OCI-LY1 (cell line): ENCODE results near the gene AK5.

Experiments used
- H2AFZ ChIP-seq: fragments of 200-600 bp; sonication (generic), shearing (Covaris generic); 2 replicates; pipeline ENCODE4 v1.6.0; 2014; ENCODE audit warnings: antibody characterized with exemption, mild to moderate bottlenecking, low read length
- H3F3A ChIP-seq: fragments of 200-600 bp; sonication (generic), shearing (Covaris generic); 2 replicates; pipeline ENCODE4 v1.6.0; 2014; ENCODE audit warnings: mild to moderate bottlenecking, antibody characterized with exemption, low read length, moderate library complexity; ENCODE audit not compliant: insufficient read depth
- H3K27ac ChIP-seq: fragments of 200-600 bp; sonication (generic); 2 replicates; pipeline ENCODE4 v1.5.1; 2014; ENCODE audit warnings: low read length, mixed run types, mild to moderate bottlenecking, low read depth; ENCODE audit not compliant: poor library complexity, severe bottlenecking
- H3K27me3 ChIP-seq: fragments of 200-600 bp; sonication (generic); 2 replicates; pipeline ENCODE4 v1.6.0; 2014; ENCODE audit warnings: antibody characterized with exemption, mild to moderate bottlenecking, low read length, moderate library complexity; ENCODE audit not compliant: insufficient read depth
- H3K36me3 ChIP-seq: fragments of 200-600 bp; sonication (generic); 2 replicates; pipeline ENCODE4 v1.6.1; 2014; ENCODE audit warnings: mild to moderate bottlenecking, antibody characterized with exemption, low read length, moderate library complexity, mixed read lengths; ENCODE audit not compliant: insufficient read depth
- H3K4me1 ChIP-seq: fragments of 200-600 bp; sonication (generic); 2 replicates; pipeline ENCODE4 v1.5.1; 2014; ENCODE audit warnings: mild to moderate bottlenecking, low read length, moderate library complexity; ENCODE audit not compliant: insufficient read depth, severe bottlenecking
- H3K4me2 ChIP-seq: fragments of 200-600 bp; sonication (generic), shearing (Covaris generic); 2 replicates; pipeline ENCODE4 v1.6.1; 2014; ENCODE audit warnings: low read length
- H3K4me3 ChIP-seq: fragments of 200-600 bp; sonication (generic); 2 replicates; pipeline ENCODE4 v1.5.1; 2014; ENCODE audit warnings: low read length, low read depth, mild to moderate bottlenecking, mixed read lengths; ENCODE audit not compliant: poor library complexity, severe bottlenecking
- H3K79me2 ChIP-seq: fragments of 200-600 bp; shearing (Covaris generic); 2 replicates; pipeline ENCODE4 v1.6.1; 2016; ENCODE audit warnings: mixed run types, low read length, mixed read lengths; ENCODE audit not compliant: insufficient read depth
- H3K9ac ChIP-seq: fragments of 200-600 bp; sonication (generic), shearing (Covaris generic); 2 replicates; pipeline ENCODE4 v1.6.1; 2014; ENCODE audit warnings: mild to moderate bottlenecking, low read length, mixed read lengths
- H3K9me2 ChIP-seq: fragments of 200-600 bp; sonication (generic), shearing (Covaris generic); 2 replicates; pipeline ENCODE4 v1.6.1; 2014; ENCODE audit warnings: low read depth, mild to moderate bottlenecking, low read length, mixed read lengths
- H3K9me3 ChIP-seq: fragments of 200-600 bp; shearing (Covaris generic); 2 replicates; pipeline ENCODE4 v1.6.1; 2014; ENCODE audit warnings: low read length, mixed read lengths
- H4K20me1 ChIP-seq: fragments of 200-600 bp; sonication (generic), shearing (Covaris generic); 2 replicates; pipeline ENCODE4 v1.6.0; 2016; ENCODE audit warnings: mild to moderate bottlenecking, low read length; ENCODE audit not compliant: insufficient read depth
- EZH2 ChIP-seq: fragments of 200-600 bp; sonication (generic), shearing (Covaris generic); IDR thresholded peaks from 2 replicates; pipeline ENCODE4 v1.8.0; 2017; ENCODE audit warnings: borderline replicate concordance, mixed run types, mild to moderate bottlenecking, antibody characterized with exemption, low read length, moderate library complexity, mixed read lengths
- TF ChIP-seq, protein P1 (sequence below): fragments of 200-600 bp; sonication (generic), shearing (Covaris generic); IDR thresholded peaks from 2 replicates; pipeline ENCODE4 v1.5.1; 2017; ENCODE audit warnings: mild to moderate bottlenecking, antibody characterized with exemption, low read length, moderate library complexity, mixed read lengths

The AK5 gene

DNA sequence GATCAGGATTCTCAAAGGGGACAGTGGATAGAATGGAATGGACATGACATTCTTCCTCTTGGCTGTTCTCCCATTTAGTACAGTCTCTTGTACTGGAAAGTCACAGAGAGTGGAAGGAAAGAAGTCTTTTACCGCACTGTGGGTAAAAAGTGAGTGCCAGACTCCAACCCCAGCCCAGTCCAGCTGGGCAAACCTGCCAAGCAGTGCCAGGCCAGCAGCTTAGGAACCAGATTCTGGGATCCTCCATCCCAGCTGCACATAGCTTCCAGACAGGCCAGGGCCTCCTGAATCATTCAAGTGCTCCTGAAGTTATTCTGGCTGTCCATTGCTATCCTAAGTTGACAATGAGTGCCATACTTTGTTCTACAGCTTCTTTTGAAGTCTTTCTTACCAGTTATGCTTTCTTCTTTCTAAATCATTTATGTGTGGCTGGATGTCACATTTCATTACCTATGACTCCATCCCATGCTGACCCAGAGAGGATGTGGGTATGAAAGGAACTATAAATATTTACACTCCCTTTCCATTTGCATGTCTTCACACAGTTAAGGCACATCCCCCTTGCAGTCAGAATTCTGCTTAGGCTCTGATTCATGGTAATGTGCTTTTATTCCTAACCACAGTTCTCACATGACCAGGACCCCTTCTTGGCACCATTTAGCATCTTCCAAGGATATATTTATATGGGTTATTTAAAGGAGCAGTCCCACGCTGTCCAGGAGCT, 88.9 kb downstream of the AK5 start:
- H3K79me2 ChIP-seq = no peaks in the 10 kb centered on the region
- no peaks in the 10 kb centered on the region for H3F3A ChIP-seq
- no peak overlapping the region for H3K9ac ChIP-seq
- no peaks in the 10 kb centered on the region for H3K9me3 ChIP-seq
- no peak overlapping the region for H3K4me3 ChIP-seq
- H3K27me3 ChIP-seq = no peaks in the 10 kb centered on the region
- H2AFZ ChIP-seq = no peak overlapping the region
- no peak overlapping the region for H3K4me2 ChIP-seq
- no peaks in the 10 kb centered on the region for H3K4me1 ChIP-seq
- no peaks in the 10 kb centered on the region for H4K20me1 ChIP-seq
- no peaks in the 10 kb centered on the region for H3K9me2 ChIP-seq
- TF ChIP-seq, protein P1, sequence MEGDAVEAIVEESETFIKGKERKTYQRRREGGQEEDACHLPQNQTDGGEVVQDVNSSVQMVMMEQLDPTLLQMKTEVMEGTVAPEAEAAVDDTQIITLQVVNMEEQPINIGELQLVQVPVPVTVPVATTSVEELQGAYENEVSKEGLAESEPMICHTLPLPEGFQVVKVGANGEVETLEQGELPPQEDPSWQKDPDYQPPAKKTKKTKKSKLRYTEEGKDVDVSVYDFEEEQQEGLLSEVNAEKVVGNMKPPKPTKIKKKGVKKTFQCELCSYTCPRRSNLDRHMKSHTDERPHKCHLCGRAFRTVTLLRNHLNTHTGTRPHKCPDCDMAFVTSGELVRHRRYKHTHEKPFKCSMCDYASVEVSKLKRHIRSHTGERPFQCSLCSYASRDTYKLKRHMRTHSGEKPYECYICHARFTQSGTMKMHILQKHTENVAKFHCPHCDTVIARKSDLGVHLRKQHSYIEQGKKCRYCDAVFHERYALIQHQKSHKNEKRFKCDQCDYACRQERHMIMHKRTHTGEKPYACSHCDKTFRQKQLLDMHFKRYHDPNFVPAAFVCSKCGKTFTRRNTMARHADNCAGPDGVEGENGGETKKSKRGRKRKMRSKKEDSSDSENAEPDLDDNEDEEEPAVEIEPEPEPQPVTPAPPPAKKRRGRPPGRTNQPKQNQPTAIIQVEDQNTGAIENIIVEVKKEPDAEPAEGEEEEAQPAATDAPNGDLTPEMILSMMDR = no peak
- TF ChIP-seq EZH2 = no peak
- no peak overlapping the region for H3K27ac ChIP-seq
- no peaks in the 10 kb centered on the region for H3K36me3 ChIP-seq

DNA sequence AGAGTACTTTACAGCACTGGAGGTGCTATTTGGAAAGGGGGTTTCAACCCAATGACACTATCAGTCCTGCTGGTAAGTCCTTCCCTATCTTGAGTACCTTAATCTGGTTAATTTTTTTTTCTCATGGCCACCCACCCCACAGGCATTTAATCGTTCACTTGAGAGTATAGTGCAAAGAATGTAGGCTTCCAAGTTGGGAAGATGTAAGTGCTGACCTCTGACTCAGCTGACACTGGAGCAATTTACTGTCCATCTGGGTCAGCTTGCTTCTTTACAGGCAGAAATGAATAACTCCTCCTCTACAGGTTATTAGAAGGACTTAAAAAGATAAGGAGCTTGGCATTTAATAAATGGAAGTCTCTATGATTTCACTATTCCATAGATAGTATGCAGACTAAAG, 89.6 kb downstream of the AK5 start:
- TF ChIP-seq, protein P1 = no peak
- no peak for TF ChIP-seq EZH2
- Histone ChIP-seq H3F3A (no peaks in the 10 kb centered on the region), H3K9me3 (no peaks in the 10 kb centered on the region), H3K9me2 (no peaks in the 10 kb centered on the region), H2AFZ (no peak overlapping the region), H3K9ac (no peak overlapping the region), H3K79me2 (no peaks in the 10 kb centered on the region), H3K27ac (no peak overlapping the region), H3K36me3 (no peaks in the 10 kb centered on the region), H3K27me3 (no peaks in the 10 kb centered on the region), H3K4me2 (no peak overlapping the region), H4K20me1 (no peaks in the 10 kb centered on the region), H3K4me1 (no peaks in the 10 kb centered on the region), H3K4me3 (no peak overlapping the region)

DNA sequence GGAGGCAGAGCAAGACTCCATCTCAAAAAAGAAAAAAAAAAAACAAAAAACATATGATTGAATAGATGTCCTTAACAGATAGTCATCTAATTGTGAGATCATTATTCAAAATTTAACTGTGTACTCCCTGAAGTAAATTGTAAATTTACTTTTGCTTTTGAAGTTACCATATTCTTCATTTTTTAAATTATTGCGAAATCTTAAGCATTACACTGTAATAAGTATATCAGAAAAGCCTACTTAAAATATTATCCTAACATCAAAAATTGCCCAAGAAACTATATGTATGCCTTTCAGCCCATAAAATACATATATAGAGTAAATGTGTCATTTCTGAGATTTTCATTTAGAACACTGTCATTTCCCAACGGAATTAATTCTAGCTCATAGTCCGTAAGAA, 91.9 kb downstream of the AK5 start:
- Histone ChIP-seq H3K4me1 (no peaks in the 10 kb centered on the region), H3K9me3 (no peaks in the 10 kb centered on the region), H2AFZ (no peak overlapping the region), H4K20me1 (no peaks in the 10 kb centered on the region), H3F3A (no peaks in the 10 kb centered on the region), H3K79me2 (no peaks in the 10 kb centered on the region), H3K36me3 (no peaks in the 10 kb centered on the region), H3K9ac (no peak overlapping the region), H3K9me2 (no peaks in the 10 kb centered on the region), H3K27ac (no peak overlapping the region), H3K4me3 (no peak overlapping the region), H3K27me3 (no peaks in the 10 kb centered on the region), H3K4me2 (no peak overlapping the region)
- TF ChIP-seq, protein P1 = no peak
- TF ChIP-seq EZH2 = no peak
